GM12878 (cell line): ENCODE data around the gene SLC5A11.

ENCODE experiments used
- CTCF ChIP-seq, 3 experiments: IDR thresholded peaks in 2 of 3; conservative IDR thresholded peaks in 1 of 3; 2 replicates each; pipeline ENCODE4 v1.5.1; 2011; ENCODE audit warnings: low read depth in 3 of 3, low read length in 3 of 3, mild to moderate bottlenecking in 3 of 3, control low read depth in 2 of 3, moderate library complexity in 2 of 3, inconsistent platforms in 1 of 3, mixed read lengths in 1 of 3; ENCODE audit not compliant: control insufficient read depth in 2 of 3, insufficient read depth in 1 of 3; ENCODE audit errors: extremely low read depth in 1 of 3
- EZH2 ChIP-seq: IDR thresholded peaks from 2 replicates; pipeline ENCODE4 v1.6.1; 2012; ENCODE audit warnings: low read depth, mild to moderate bottlenecking, control low read depth, inconsistent platforms, low read length, borderline replicate concordance; ENCODE audit not compliant: control insufficient read depth
- NR2C2 ChIP-seq: IDR thresholded peaks from 2 replicates; pipeline ENCODE4 v1.6.1; 2011; ENCODE audit warnings: borderline replicate concordance, low read depth; ENCODE audit not compliant: control insufficient read depth, insufficient read length
- POLR2A ChIP-seq: IDR thresholded peaks from 2 replicates; pipeline ENCODE4 v1.6.1; 2011; ENCODE audit warnings: low read depth, mild to moderate bottlenecking, low read length
- RCOR1 ChIP-seq: conservative IDR thresholded peaks from 2 replicates; pipeline ENCODE4 v1.6.1; 2012; ENCODE audit warnings: low read depth, low read length, improper control_type of control experiment
- RFX5 ChIP-seq: IDR thresholded peaks from 2 replicates; pipeline ENCODE4 v1.6.1; 2011; ENCODE audit warnings: low read depth, low read length, improper control_type of control experiment
- TBL1XR1 ChIP-seq: IDR thresholded peaks from 2 replicates; pipeline ENCODE4 v1.6.1; 2012; ENCODE audit warnings: low read depth, low read length, improper control_type of control experiment
- ZNF24 ChIP-seq: fragments of 450-650 bp; IDR thresholded peaks from 2 replicates; pipeline ENCODE4 v1.6.1; 2017; ENCODE audit warnings: antibody characterized with exemption, mild to moderate bottlenecking
- TF ChIP-seq, protein P1 (sequence below): IDR thresholded peaks from 2 replicates; pipeline ENCODE4 v1.6.1; 2012; ENCODE audit warnings: low read depth, low read length, improper control_type of control experiment

- no peak for TF ChIP-seq CTCF (IDR thresholded peaks at IDR 0.05 in 2 of 3, conservative IDR thresholded peaks at IDR 0.05 in 1 of 3; ENCODE audit: control insufficient read depth in 2 of 3, extremely low read depth in 1 of 3, insufficient read depth in 1 of 3, low read depth in 3 of 3, low read length in 3 of 3)
- TF ChIP-seq, protein P1, sequence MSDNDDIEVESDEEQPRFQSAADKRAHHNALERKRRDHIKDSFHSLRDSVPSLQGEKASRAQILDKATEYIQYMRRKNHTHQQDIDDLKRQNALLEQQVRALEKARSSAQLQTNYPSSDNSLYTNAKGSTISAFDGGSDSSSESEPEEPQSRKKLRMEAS, result no peak
- no peak for TF ChIP-seq RCOR1
- no peak for TF ChIP-seq POLR2A
- TF ChIP-seq NR2C2, result no peak
- TF ChIP-seq ZNF24, result no peak
- TF ChIP-seq RFX5, result no peak
- no peak for TF ChIP-seq TBL1XR1
- TF ChIP-seq EZH2, result no peak
Measured at GRCh38 chr16:24876231-24876630, 30.5 kb downstream of the SLC5A11 start.
